K562 (cell line): ENCODE data around the gene PIK3AP1.

Experiments used
- BMI1 ChIP-seq: fragments of 150-350 bp; IDR thresholded peaks from 2 replicates; pipeline ENCODE4 v1.6.1; 2014; ENCODE audit warnings: low read length
- CBFB ChIP-seq: sonication (generic); formaldehyde crosslinking; IDR thresholded peaks from 2 replicates; pipeline ENCODE4 v1.4.0; 2020; ENCODE audit warnings: mild to moderate bottlenecking, missing genetic modification reagents
- CREM ChIP-seq: IDR thresholded peaks from 2 replicates; pipeline ENCODE4 v1.6.1; 2014; ENCODE audit warnings: antibody characterized with exemption, low read depth
- DNMT1 ChIP-seq: fragments of 450-650 bp; IDR thresholded peaks from 2 replicates; pipeline ENCODE4 v1.6.1; 2016; ENCODE audit warnings: antibody characterized with exemption, mild to moderate bottlenecking
- HNRNPH1 ChIP-seq: fragments of 200-400 bp; formaldehyde crosslinking; optimal IDR thresholded peaks from 2 replicates; pipeline ENCODE3; 2017; ENCODE audit warnings: low read depth, mild to moderate bottlenecking, low read length, moderate library complexity
- SETDB1 ChIP-seq: IDR thresholded peaks from one replicate; pipeline ENCODE4 v1.6.1; 2012; ENCODE audit warnings: low read length, control low read depth, inconsistent platforms
- TF ChIP-seq, protein P1 (sequence below), 2 experiments: fragments of 450-650 bp in 1 of 2; sonication (generic) in 1 of 2; formaldehyde crosslinking in 1 of 2; IDR thresholded peaks in 1 of 2; conservative IDR thresholded peaks in 1 of 2; 2 replicates each; pipeline versions ENCODE4 v1.6.1 to v1.8.1; 2016 to 2023; ENCODE audit warnings: mild to moderate bottlenecking in 2 of 2, moderate library complexity in 2 of 2, inconsistent platforms in 1 of 2, missing genetic modification reagents in 1 of 2
- TF ChIP-seq, protein P2 (sequence below), 3 experiments: IDR thresholded peaks in 2 of 3; conservative IDR thresholded peaks in 1 of 3; 2 replicates each; pipeline ENCODE4 v1.5.1; 2011 to 2012; ENCODE audit warnings: low read length in 3 of 3, mild to moderate bottlenecking in 3 of 3, control low read depth in 2 of 3, improper control_type of control experiment in 1 of 3, inconsistent platforms in 1 of 3, low read depth in 1 of 3, mixed read lengths in 1 of 3, moderate library complexity in 1 of 3; ENCODE audit not compliant: insufficient read depth in 2 of 3
- TF ChIP-seq, protein P3 (sequence below), 2 experiments: fragments of 200-800 bp in 1 of 2; sonication (Bioruptor generic) in 1 of 2; sonication (generic) in 1 of 2; formaldehyde crosslinking in 1 of 2; IDR thresholded peaks in 1 of 2; conservative IDR thresholded peaks in 1 of 2; 2 replicates each; pipeline versions ENCODE4 v1.5.0 to v1.6.1; 2016 to 2020; ENCODE audit warnings: missing compliant biosample characterization in 1 of 2, missing genetic modification characterization in 1 of 2, missing genetic modification reagents in 1 of 2

DNA sequence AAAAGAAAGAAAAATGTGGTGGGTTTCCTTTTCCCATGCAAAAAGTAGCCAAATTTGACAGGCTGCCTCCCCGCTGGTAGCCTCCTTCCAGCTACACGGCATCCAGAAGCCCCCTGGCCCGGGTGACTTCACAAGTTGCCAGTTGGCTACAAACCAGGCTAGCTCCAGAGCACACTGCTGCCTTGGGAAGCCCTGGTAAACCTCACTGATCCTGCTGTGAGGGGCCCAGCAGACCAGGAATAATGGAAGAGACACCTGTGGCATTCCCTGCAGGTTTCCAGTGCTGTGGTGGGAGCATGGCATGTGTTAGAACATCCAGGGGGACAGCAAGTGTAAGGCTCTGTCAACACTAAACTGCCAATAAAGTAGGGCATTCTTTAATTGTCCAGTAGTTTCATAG, 77.8 kb downstream of the PIK3AP1 start:
- no peak for TF ChIP-seq BMI1
- TF ChIP-seq DNMT1, result no peak
- TF ChIP-seq, protein P1, sequence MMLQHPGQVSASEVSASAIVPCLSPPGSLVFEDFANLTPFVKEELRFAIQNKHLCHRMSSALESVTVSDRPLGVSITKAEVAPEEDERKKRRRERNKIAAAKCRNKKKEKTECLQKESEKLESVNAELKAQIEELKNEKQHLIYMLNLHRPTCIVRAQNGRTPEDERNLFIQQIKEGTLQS (IDR thresholded peaks at IDR 0.05), result no peak
- TF ChIP-seq, protein P1 (CRISPR knock-in tag; conservative IDR thresholded peaks at IDR 0.05), result no peak
- no peak for TF ChIP-seq CREM
- TF ChIP-seq, protein P2, sequence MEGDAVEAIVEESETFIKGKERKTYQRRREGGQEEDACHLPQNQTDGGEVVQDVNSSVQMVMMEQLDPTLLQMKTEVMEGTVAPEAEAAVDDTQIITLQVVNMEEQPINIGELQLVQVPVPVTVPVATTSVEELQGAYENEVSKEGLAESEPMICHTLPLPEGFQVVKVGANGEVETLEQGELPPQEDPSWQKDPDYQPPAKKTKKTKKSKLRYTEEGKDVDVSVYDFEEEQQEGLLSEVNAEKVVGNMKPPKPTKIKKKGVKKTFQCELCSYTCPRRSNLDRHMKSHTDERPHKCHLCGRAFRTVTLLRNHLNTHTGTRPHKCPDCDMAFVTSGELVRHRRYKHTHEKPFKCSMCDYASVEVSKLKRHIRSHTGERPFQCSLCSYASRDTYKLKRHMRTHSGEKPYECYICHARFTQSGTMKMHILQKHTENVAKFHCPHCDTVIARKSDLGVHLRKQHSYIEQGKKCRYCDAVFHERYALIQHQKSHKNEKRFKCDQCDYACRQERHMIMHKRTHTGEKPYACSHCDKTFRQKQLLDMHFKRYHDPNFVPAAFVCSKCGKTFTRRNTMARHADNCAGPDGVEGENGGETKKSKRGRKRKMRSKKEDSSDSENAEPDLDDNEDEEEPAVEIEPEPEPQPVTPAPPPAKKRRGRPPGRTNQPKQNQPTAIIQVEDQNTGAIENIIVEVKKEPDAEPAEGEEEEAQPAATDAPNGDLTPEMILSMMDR (IDR thresholded peaks at IDR 0.05 in 2 of 3, conservative IDR thresholded peaks at IDR 0.05 in 1 of 3; ENCODE audit: insufficient read depth in 2 of 3, low read depth in 1 of 3, low read length in 3 of 3), result no peak
- TF ChIP-seq, protein P3, sequence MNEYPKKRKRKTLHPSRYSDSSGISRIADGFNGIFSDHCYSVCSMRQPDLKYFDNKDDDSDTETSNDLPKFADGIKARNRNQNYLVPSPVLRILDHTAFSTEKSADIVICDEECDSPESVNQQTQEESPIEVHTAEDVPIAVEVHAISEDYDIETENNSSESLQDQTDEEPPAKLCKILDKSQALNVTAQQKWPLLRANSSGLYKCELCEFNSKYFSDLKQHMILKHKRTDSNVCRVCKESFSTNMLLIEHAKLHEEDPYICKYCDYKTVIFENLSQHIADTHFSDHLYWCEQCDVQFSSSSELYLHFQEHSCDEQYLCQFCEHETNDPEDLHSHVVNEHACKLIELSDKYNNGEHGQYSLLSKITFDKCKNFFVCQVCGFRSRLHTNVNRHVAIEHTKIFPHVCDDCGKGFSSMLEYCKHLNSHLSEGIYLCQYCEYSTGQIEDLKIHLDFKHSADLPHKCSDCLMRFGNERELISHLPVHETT (CRISPR knock-in tag; conservative IDR thresholded peaks at IDR 0.05 in 1 of 2, IDR thresholded peaks at IDR 0.05 in 1 of 2), result no peak
- TF ChIP-seq HNRNPH1, result no peak
- TF ChIP-seq CBFB (CRISPR knock-in tag), result no peak
- no peak for TF ChIP-seq SETDB1
